Activated gamma-delta T cell treated with anti-CD3 and anti-CD28 coated beads, Interleukin-2, amount 50 U/mL, for 16 hours (primary cell): Measurements from ENCODE around the gene M1AP.

ENCODE experiments used
- DNase-seq: peaks from one replicate; pipeline ENCODE4 v3.0.0-alpha.2; 2020; ENCODE audit warnings: low read depth

M1AP gene

GRCh38 chr2:74648009-74648443, at the start of gene M1AP:
TSS of gene M1AP (minus strand) at chr2:74648330. CDS start at chr2:74640275, 8,055 bp downstream.
- no peak for DNase-seq

- no peak for DNase-seq
Observed at GRCh38 chr2:74696829-74697228, 48.7 kb upstream of the M1AP start.

- DNase-seq, result no peak
Observed at GRCh38 chr2:74695663-74696062, 47.5 kb upstream of the M1AP start.

- DNase-seq, result no peak
Observed at GRCh38 chr2:74694281-74694680, 46.2 kb upstream of the M1AP start.

- DNase-seq, result no peak
Observed at GRCh38 chr2:74693668-74694067, 45.5 kb upstream of the M1AP start.

GRCh38 chr2:74693213-74693612, 45.1 kb upstream of the M1AP start:
- DNase-seq, result no peak

- no peak for DNase-seq
Observed at GRCh38 chr2:74691929-74692328, 43.8 kb upstream of the M1AP start.

- DNase-seq, result no peak
Observed at GRCh38 chr2:74690571-74690970, 42.4 kb upstream of the M1AP start.

- no peak for DNase-seq
Observed at GRCh38 chr2:74689671-74690070, 41.5 kb upstream of the M1AP start.

- no peak for DNase-seq
Observed at GRCh38 chr2:74688881-74689280, 40.8 kb upstream of the M1AP start.

GRCh38 chr2:74685408-74685807, 37.3 kb upstream of the M1AP start:
- no peak for DNase-seq

GRCh38 chr2:74682501-74682900, 34.4 kb upstream of the M1AP start:
- DNase-seq, result no peak

GRCh38 chr2:74679615-74680014, 31.5 kb upstream of the M1AP start:
- DNase-seq, result no peak

- no peak for DNase-seq
Observed at GRCh38 chr2:74676331-74676730, 28.2 kb upstream of the M1AP start.

- DNase-seq, result no peak
Observed at GRCh38 chr2:74675090-74675489, 27.0 kb upstream of the M1AP start.

- no peak for DNase-seq
Observed at GRCh38 chr2:74673826-74674528, 25.8 kb upstream of the M1AP start.

GRCh38 chr2:74671479-74671878, 23.3 kb upstream of the M1AP start:
- no peak for DNase-seq

- no peak for DNase-seq
Observed at GRCh38 chr2:74670263-74670662, 22.1 kb upstream of the M1AP start.

- DNase-seq, result no peak
Observed at GRCh38 chr2:74668087-74668486, 20.0 kb upstream of the M1AP start.

GRCh38 chr2:74659462-74659861, 11.3 kb upstream of the M1AP start:
- no peak for DNase-seq

- DNase-seq, result no peak
Observed at GRCh38 chr2:74658516-74658915, 10.4 kb upstream of the M1AP start.

GRCh38 chr2:74655579-74655978, 7.4 kb upstream of the M1AP start:
- no peak for DNase-seq

GRCh38 chr2:74653985-74654882, 6.1 kb upstream of the M1AP start, which contains the start of gene SEMA4F:
TSS of gene SEMA4F (plus strand) at chr2:74654247. CDS start at chr2:74654377, 130 bp downstream.
- DNase-seq, result peak; percentile 89
